NCI-H460 (cell line): ENCODE data around the gene SEPTIN5. TPM values are rescaled to one million over a fixed set of nuclear protein-coding genes. Genes with fewer than 3 reads are reported as not detected.
A peak's percentile ranks its signal among the peaks of the same experiment; 100 is the strongest.
"Not testable (repeated sequence)": the region's sequence is repeated elsewhere in the genome, so short reads cannot be mapped to it uniquely, and the experiment has no call there.

Source experiments
- DNase-seq: peaks from one replicate; pipeline ENCODE4 v3.0.0-alpha.2; 2016; ENCODE audit warnings: low read depth; ENCODE audit errors: extremely low read depth
- total RNA-seq: library from RNA; depleted of rRNA; stranded (reverse); fragments of >200 nt; shearing (Covaris generic); gene quantifications from 2 replicates; pipeline ENCODE4 v1.2.3, GENCODE V29; 2014

SEPTIN5 gene
- total RNA-seq, 1 experiment from 2014 or later, result 17.4 TPM

- DNase-seq, result no peak
Measured at GRCh38 chr22:19680287-19680881, 33.9 kb upstream of the SEPTIN5 start.

- DNase-seq, result no peak
Measured at GRCh38 chr22:19680911-19681862, 33.1 kb upstream of the SEPTIN5 start.

- no peak for DNase-seq
Measured at GRCh38 chr22:19681863-19682245, 32.4 kb upstream of the SEPTIN5 start.

GRCh38 chr22:19686946-19687345 lies 27.4 kb upstream of the SEPTIN5 start:
- DNase-seq, result no peak

- no peak for DNase-seq
Measured at GRCh38 chr22:19687561-19688300, 26.6 kb upstream of the SEPTIN5 start.

GRCh38 chr22:19688301-19689290 lies 25.7 kb upstream of the SEPTIN5 start:
- no peak for DNase-seq

GRCh38 chr22:19689408-19689807 lies 24.9 kb upstream of the SEPTIN5 start:
- DNase-seq, result no peak

GRCh38 chr22:19691007-19691720 lies 23.1 kb upstream of the SEPTIN5 start:
- DNase-seq, result no peak

GRCh38 chr22:19691721-19692341 lies 22.5 kb upstream of the SEPTIN5 start:
- DNase-seq, result peak; percentile 65

- DNase-seq, result no peak
Measured at GRCh38 chr22:19693581-19693980, 20.7 kb upstream of the SEPTIN5 start.

- no peak for DNase-seq
Measured at GRCh38 chr22:19693981-19694670, 20.2 kb upstream of the SEPTIN5 start.

GRCh38 chr22:19694696-19695095 lies 19.6 kb upstream of the SEPTIN5 start:
- DNase-seq, result no peak

- DNase-seq, result no peak
Measured at GRCh38 chr22:19696504-19697276, 17.6 kb upstream of the SEPTIN5 start.

- not testable (repeated sequence) for DNase-seq
Measured at GRCh38 chr22:19697871-19698270, 16.4 kb upstream of the SEPTIN5 start.

GRCh38 chr22:19700790-19701419 lies 13.4 kb upstream of the SEPTIN5 start:
- no peak for DNase-seq

GRCh38 chr22:19701420-19702145 lies 12.7 kb upstream of the SEPTIN5 start:
- no peak for DNase-seq
